ENCODE results near the gene PLA2G2E. TPM values are rescaled to one million over a fixed set of nuclear protein-coding genes. Genes with fewer than 3 reads are reported as not detected.

Gene PLA2G2E
- polyA plus RNA-seq, 6 donors from 2014 or later, result not detected

DNA sequence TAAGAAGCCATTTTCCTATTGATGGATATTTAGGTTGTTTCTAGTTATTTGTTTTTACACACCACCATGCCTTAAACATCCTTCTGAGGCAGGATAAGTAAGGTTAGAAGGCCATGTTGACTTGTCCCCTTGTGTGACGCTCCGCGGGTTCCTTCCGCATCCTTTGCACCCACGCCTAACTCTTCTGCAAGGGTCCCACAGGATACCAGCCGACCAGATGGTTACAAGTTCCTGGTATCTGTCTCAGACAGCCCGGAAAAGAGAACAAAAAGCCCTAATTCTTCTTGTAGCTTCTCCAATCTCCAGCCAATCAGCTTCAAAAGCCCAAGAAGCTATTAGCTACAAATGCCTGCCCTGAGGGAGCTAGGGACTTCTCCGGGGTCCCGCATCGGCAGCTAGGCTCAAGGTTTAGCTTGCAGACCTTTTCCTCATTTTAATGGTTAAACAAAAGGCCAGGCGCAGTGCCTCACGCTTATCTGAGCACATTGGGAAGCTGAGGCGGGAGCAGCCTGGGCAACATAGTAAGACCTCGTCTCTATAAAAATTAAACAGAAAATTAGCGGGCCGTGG is 46.2 kb downstream of the PLA2G2E start:
- H3K27me3 Mint-ChIP-seq, result peaks cover 32 to 64% (median 43%) of the 10 kb centered on the region in 3 donors

GRCh38 chr1:19872190-19872589 is 51.2 kb downstream of the PLA2G2E start:
- Mint-ChIP-seq H3K9me3 (peaks cover 0 to 5% (median 0%) of the 10 kb centered on the region in 7 donors), H3K4me1 (peaks cover 0 to 2% (median 0%) of the 10 kb centered on the region in 3 donors), H3K27ac (no peak overlapping the region), H3K27me3 (peaks cover 44 to 73% (median 65%) of the 10 kb centered on the region in 3 donors), H3K4me3 (no peak overlapping the region), H3K36me3 (peaks cover 0 to 9% of the 10 kb centered on the region in 2 donors)
- DNase-seq (no peak), ATAC-seq (ENCODE audit: low read depth in 2 of 2) (no peak)

More for the DNA sequence above, 46.2 kb downstream of the PLA2G2E start:
- ATAC-seq (ENCODE audit: low read depth in 2 of 2) (no peak), DNase-seq (no peak)
- Mint-ChIP-seq H3K36me3 (peaks cover 0 to 9% of the 10 kb centered on the region in 2 donors), H3K4me3 (no peak overlapping the region), H3K27ac (peak overlapping the region in 1 of 6 donors; percentile 74), H3K4me1 (peaks cover 4 to 5% (median 5%) of the 10 kb centered on the region in 3 donors), H3K9me3 (peaks cover 0 to 4% (median 0%) of the 10 kb centered on the region in 7 donors)

Other genes with a start within 250 kb of the PLA2G2E start
- gene TMCO4, start 123.7 kb downstream of the PLA2G2E start, polyA plus RNA-seq (ENCODE audit: low read depth in 6 of 6), result 10 to 100 TPM; 11.2 to 19.7 (median 13.8) TPM
- gene RNF186, start 108.3 kb downstream of the PLA2G2E start, polyA plus RNA-seq (ENCODE audit: low read depth in 6 of 6), result not detected
- gene OTUD3, start 41.2 kb downstream of the PLA2G2E start, polyA plus RNA-seq (ENCODE audit: low read depth in 6 of 6), result 1 to 10 TPM in 4 of 6 donors, under 1 TPM in 2; 0.74 to 3.6 (median 2.0) TPM
- not detected for gene PLA2G2A, start 56.0 kb upstream of the PLA2G2E start, polyA plus RNA-seq (ENCODE audit: low read depth in 6 of 6)
- not detected for gene PLA2G5, start 146.6 kb upstream of the PLA2G2E start, polyA plus RNA-seq (ENCODE audit: low read depth in 6 of 6)
- 1 to 10 TPM; 3.2 to 5.1 (median 4.0) TPM for gene PLA2G2D, start 195.9 kb upstream of the PLA2G2E start, polyA plus RNA-seq (ENCODE audit: low read depth in 6 of 6)
- not detected for gene PLA2G2F, start 215.7 kb upstream of the PLA2G2E start, polyA plus RNA-seq (ENCODE audit: low read depth in 6 of 6)